GF-D8 (cell line): ENCODE measurements around the gene CHD3.
"Not testable (repeated sequence)": the region's sequence is repeated elsewhere in the genome, so short reads cannot be mapped to it uniquely, and the experiment has no call there.

Experiments used
- DNase-seq: peaks from one replicate; lab custom pipeline; 2025; lab: John Stamatoyannopoulos, UW

The CHD3 gene

GRCh38 chr17:7931709-7932482, 43.3 kb downstream of the CHD3 start, which contains the start of the genes CNTROB and TRAPPC1:
Gene CNTROB (plus strand): TSS chr17:7932206. CDS start chr17:7933080, 874 bp downstream.
Gene TRAPPC1 (minus strand): TSS chr17:7931946. CDS start chr17:7931829, 117 bp downstream.
- peak; percentile 78 for DNase-seq

- DNase-seq, result no peak
These were observed 43.9 kb downstream of the CHD3 start for GRCh38 chr17:7932483-7932891.

GRCh38 chr17:7932949-7933348, 44.4 kb downstream of the CHD3 start:
- no peak for DNase-seq

GRCh38 chr17:7935859-7936258, 47.3 kb downstream of the CHD3 start:
- no peak for DNase-seq

DNA sequence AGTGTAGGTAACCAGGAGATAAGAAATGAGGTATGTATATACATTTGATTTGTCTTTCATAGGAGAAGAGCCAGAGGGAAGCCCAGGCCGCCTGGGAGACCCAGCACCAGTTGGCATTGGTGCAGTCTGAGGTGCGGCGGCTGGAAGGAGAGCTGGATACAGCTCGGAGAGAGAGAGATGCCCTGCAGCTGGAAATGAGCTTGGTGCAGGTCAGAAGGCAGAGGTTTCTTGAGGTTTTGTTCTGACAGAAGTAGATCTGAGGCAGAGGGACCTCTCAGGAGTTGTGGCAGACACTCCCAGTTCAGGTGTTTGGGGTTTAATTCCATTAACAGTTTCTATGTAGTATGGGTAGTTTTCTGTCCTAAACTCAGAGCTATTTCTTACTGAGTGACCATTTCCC, 51.4 kb downstream of the CHD3 start:
- DNase-seq, result no peak

DNA sequence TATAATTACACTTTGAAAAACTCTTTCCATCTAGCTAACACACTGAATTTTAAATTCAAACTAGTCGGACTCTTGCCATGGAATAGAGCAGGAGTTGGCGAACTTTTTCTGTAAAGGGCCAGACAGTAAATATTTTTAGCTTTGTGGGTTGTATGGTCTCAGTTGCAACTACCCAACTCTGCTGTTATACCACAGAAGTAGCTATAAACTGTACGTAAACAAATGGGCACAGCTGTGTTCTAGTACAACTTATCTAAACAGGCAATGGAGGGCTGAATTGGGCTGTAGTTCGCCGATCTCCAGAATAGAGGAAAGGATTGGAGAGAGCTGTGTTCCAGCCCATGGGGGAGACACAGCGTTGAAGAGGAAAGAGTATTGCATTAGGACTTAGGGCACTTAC, 52.2 kb downstream of the CHD3 start:
- DNase-seq, result no peak

DNA sequence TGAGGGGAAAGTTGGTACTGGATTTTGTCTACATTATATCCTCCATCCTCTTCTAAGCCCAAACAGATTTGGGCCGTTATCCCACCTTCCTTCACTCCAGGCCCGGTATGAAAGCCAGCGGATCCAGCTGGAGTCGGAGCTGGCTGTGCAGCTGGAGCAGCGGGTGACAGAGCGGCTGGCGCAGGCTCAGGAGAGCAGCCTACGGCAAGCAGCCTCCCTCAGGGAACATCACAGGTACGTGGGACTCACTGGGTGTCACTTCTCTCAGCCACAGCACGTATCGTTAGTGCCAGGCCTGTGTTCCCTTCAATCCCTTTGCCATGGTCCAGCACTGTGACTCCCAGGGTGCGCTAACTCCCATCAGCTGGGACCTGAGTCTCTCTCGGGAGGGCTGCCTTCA, 54.7 kb downstream of the CHD3 start:
- no peak for DNase-seq

DNA sequence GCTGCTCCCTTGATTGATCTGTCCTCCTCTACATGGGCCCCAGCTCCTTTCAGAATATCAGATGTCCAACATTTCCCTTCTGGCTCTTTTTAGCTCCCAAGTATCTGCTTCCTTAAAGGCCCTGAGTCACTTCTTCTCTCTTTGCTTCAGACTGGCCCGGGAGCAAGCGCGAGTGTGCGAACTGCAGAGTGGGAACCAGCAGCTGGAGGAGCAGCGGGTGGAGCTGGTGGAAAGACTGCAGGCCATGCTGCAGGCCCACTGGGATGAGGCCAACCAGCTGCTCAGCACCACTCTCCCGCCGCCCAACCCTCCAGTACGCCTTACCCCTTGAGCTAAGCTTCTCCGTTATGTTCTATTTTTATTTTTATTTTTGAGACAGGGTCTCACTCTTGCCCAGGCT, 55.7 kb downstream of the CHD3 start:
- DNase-seq, result no peak

GRCh38 chr17:7945651-7946050, 57.1 kb downstream of the CHD3 start:
- no peak for DNase-seq

DNA sequence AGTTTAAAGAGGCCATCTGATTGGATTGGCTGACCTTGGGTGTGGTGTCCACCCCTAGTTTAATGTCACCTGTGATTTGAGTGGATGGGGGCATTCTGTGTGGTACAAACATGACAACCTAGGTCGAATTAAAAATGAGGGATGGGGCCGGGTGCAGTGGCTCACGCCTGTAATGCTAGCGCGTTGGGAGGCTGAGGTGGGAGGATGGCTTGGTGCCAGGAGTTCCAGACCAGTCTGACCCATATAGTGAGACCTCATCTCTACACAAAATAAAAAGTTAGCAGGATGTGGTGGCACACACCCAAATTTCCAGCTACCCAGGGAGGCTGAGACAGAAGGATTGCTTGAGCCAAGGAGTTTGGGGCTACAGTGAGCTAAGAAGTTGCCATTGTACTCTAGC, 57.9 kb downstream of the CHD3 start:
- DNase-seq, result no peak

GRCh38 chr17:7947651-7948050, 59.1 kb downstream of the CHD3 start:
- no peak for DNase-seq

- DNase-seq, result no peak
These were observed 62.0 kb downstream of the CHD3 start for GRCh38 chr17:7950578-7950977.

- DNase-seq, result no peak
These were observed 62.7 kb downstream of the CHD3 start for GRCh38 chr17:7951143-7951792.

DNA sequence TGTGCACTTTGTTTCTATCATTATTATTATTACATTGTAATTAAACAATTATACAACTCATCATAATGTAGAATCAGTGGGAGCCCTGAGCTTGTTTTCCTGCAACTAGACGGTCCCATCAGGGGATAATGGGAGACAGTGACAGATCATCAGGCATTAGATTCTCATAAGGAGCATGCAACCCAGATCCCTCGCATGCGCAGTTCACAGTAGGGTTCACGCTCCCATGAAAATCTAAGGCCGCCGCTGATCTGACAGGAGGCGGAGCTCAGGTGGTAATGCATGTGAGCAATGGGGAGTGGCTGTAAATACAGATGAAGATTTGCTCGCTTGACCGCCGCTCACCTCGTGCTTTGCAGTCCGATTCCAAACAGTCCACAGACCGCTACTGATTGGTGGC, 64.7 kb downstream of the CHD3 start:
- DNase-seq, result not testable (repeated sequence)

- DNase-seq, result no peak
These were observed 67.0 kb downstream of the CHD3 start for GRCh38 chr17:7955414-7956227.

GRCh38 chr17:7956228-7956965, 67.8 kb downstream of the CHD3 start:
- DNase-seq, result no peak

DNA sequence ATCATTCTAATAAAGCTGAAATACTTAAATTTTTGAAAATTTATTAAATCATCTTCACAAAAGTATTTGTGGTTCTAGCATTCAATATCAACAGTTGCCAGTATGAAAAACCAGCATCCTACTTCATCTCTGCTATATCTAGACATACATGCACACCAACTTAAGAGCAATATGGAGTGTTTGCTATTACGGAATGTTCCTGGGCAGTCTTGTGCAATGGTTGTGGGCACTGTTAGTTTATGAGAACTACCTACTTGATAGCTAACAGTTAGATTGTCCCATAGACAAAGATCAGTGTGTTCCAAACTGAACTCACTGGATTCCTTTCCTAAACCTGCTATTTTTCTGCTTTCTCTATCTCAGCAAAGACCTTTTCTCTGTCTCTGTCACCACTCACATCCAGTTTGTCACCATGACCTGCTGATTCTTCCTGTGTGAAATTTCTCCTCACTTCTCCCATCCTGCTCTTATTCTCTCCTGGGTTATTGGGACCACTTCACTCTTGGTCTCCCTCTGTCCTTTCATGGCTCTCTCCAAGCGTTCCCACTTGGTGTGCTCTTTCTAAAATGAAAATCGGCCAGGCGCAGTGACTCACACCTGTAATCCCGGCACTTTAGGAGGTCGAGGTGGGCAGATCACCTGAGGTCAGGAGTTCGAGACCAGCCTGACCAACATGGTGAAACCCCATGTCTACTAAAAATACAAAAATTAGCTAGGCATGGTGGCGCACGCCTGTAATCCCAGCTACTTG, 71.1 kb downstream of the CHD3 start:
- peak; percentile 34 for DNase-seq

GRCh38 chr17:7961421-7961820, 72.8 kb downstream of the CHD3 start:
- no peak for DNase-seq
